H1 (cell line): ENCODE measurements around the gene MYBPC2. TPM values are rescaled to one million over a fixed set of nuclear protein-coding genes. Genes with fewer than 3 reads are reported as not detected.

Experiments
- CTCF ChIA-PET: fragments of 300-600 bp; sonication (Branson Sonifier 250); formaldehyde crosslinking; loops from one replicate; lab custom pipeline; 2021; ENCODE audit not compliant: partially characterized antibody; lab: Charles Lee
- POLR2A ChIA-PET: fragments of 300-600 bp; sonication (Branson Sonifier 250); formaldehyde crosslinking; loops from one replicate; lab custom pipeline; 2021; ENCODE audit warnings: inconsistent platforms; ENCODE audit not compliant: partially characterized antibody; lab: Charles Lee
- DNase-seq, 2 experiments: peaks; one replicate each; pipeline versions ENCODE4 v3.0.0 to v3.0.0-alpha.2; 2010 to 2022; ENCODE audit warnings: low spot score in 2 of 2, low read depth in 1 of 2, mixed read lengths in 1 of 2
- FAIRE-seq: peaks from 2 replicates; lab custom pipeline; 2011; peaks lifted over from hg19 to GRCh38; lab: Jason Lieb, UNC
- H2AFZ ChIP-seq: 2 replicates; pipeline ENCODE4 v1.8.1; 2012; ENCODE audit warnings: low read length, inconsistent platforms
- H2AK5ac ChIP-seq: 2 replicates; pipeline ENCODE4 v1.6.1; 2013; ENCODE audit warnings: low read depth, low read length
- H2BK120ac ChIP-seq: replicated peaks from 2 replicates; pipeline ENCODE3; 2013; ENCODE audit warnings: low read depth, low read length, inconsistent platforms
- H2BK12ac ChIP-seq: 2 replicates; pipeline ENCODE4 v1.6.1; 2013; ENCODE audit warnings: low read depth, low read length
- H2BK15ac ChIP-seq: 2 replicates; pipeline ENCODE4 v1.6.1; 2013; ENCODE audit warnings: low read length
- H2BK20ac ChIP-seq: 2 replicates; pipeline ENCODE4 v1.6.1; 2013; ENCODE audit warnings: low read length
- H2BK5ac ChIP-seq: 2 replicates; pipeline ENCODE4 v1.6.1; 2013; ENCODE audit warnings: low read depth, low read length
- H3K14ac ChIP-seq: 2 replicates; pipeline ENCODE4 v1.6.1; 2013; ENCODE audit warnings: inconsistent platforms; ENCODE audit not compliant: insufficient read length
- H3K18ac ChIP-seq: 2 replicates; pipeline ENCODE4 v1.6.1; 2013; ENCODE audit warnings: low read length; ENCODE audit errors: extremely low read depth
- H3K23ac ChIP-seq: 2 replicates; pipeline ENCODE4 v1.6.1; 2013; ENCODE audit warnings: inconsistent platforms; ENCODE audit not compliant: insufficient read length
- H3K23me2 ChIP-seq: 2 replicates; pipeline ENCODE4 v1.6.1; 2013; ENCODE audit warnings: low read depth, low read length
- H3K27ac ChIP-seq: 2 replicates; pipeline ENCODE4 v1.6.1; 2011; ENCODE audit warnings: low read depth, low read length, inconsistent platforms
- H3K27me3 ChIP-seq, 4 experiments: replicated peaks in 1 of 4; 1 replicate in 1 of 4; 2 replicates in 3 of 4; pipeline versions ENCODE4 v1.6.1 to v1.8.1; 2011 to 2013; ENCODE audit warnings: low read length in 3 of 4, mild to moderate bottlenecking in 3 of 4, inconsistent platforms in 2 of 4, mixed read lengths in 2 of 4, moderate library complexity in 1 of 4; ENCODE audit not compliant: control insufficient read depth in 3 of 4, insufficient read depth in 3 of 4; ENCODE audit errors: extremely low read depth in 1 of 4
- H3K36me3 ChIP-seq, 4 experiments: 2 replicates each; pipeline versions ENCODE4 v1.6.1 to v1.8.1; 2011 to 2013; ENCODE audit warnings: mild to moderate bottlenecking in 4 of 4, low read length in 3 of 4, moderate library complexity in 2 of 4, control low read depth in 1 of 4, inconsistent platforms in 1 of 4; ENCODE audit not compliant: insufficient read depth in 4 of 4, control insufficient read depth in 2 of 4
- H3K4ac ChIP-seq: replicated peaks from 2 replicates; pipeline ENCODE3; 2013; ENCODE audit warnings: low read length, low read depth, mixed read lengths, inconsistent platforms; ENCODE audit not compliant: insufficient read length
- H3K4me1 ChIP-seq, 4 experiments: replicated peaks in 1 of 4; 1 replicate in 1 of 4; 2 replicates in 3 of 4; pipeline versions ENCODE4 v1.6.1 to v1.8.1; 2011 to 2013; ENCODE audit warnings: low read length in 3 of 4, inconsistent platforms in 2 of 4, mixed read lengths in 1 of 4; ENCODE audit not compliant: insufficient read depth in 4 of 4, control insufficient read depth in 3 of 4
- H3K4me2 ChIP-seq, 2 experiments: 2 replicates each; pipeline versions ENCODE4 v1.6.1 to v1.8.1; 2011 to 2013; ENCODE audit warnings: low read depth in 2 of 2, low read length in 2 of 2, control low read depth in 1 of 2, inconsistent platforms in 1 of 2, mild to moderate bottlenecking in 1 of 2; ENCODE audit not compliant: insufficient read depth in 1 of 2
- H3K4me3 ChIP-seq, 4 experiments: fragments of 200-600, 300-600 bp in 1 of 4; sonication (generic), shearing (Covaris generic), sonication (Bioruptor Twin) in 1 of 4; 2 replicates each; pipeline versions ENCODE4 v1.5.1 to v1.8.1; 2011 to 2016; ENCODE audit warnings: low read length in 4 of 4, low read depth in 3 of 4, control low read depth in 2 of 4, inconsistent platforms in 2 of 4, mild to moderate bottlenecking in 2 of 4, mixed read lengths in 1 of 4, moderate library complexity in 1 of 4; ENCODE audit not compliant: insufficient read depth in 2 of 4; ENCODE audit errors: extremely low read depth in 1 of 4
- H3K56ac ChIP-seq: replicated peaks from 2 replicates; pipeline ENCODE3; 2013; ENCODE audit warnings: low read depth, mild to moderate bottlenecking, mixed read lengths, low read length, inconsistent platforms; ENCODE audit not compliant: insufficient read length
- H3K79me1 ChIP-seq: 2 replicates; pipeline ENCODE4 v1.6.1; 2013; ENCODE audit warnings: low read depth, low read length, control low read depth
- H3K79me2 ChIP-seq, 2 experiments: 2 replicates each; pipeline versions ENCODE4 v1.6.1 to v1.8.1; 2012 to 2013; ENCODE audit warnings: low read length in 2 of 2, mild to moderate bottlenecking in 2 of 2, inconsistent platforms in 1 of 2; ENCODE audit not compliant: insufficient read depth in 2 of 2, control insufficient read depth in 1 of 2
- H3K9ac ChIP-seq, 4 experiments: replicated peaks in 1 of 4; 1 replicate in 1 of 4; 2 replicates in 3 of 4; pipeline versions ENCODE4 v1.6.1 to v1.8.1; 2011 to 2013; ENCODE audit warnings: low read depth in 3 of 4, low read length in 3 of 4, control low read depth in 2 of 4, mild to moderate bottlenecking in 2 of 4, moderate library complexity in 2 of 4, inconsistent platforms in 1 of 4; ENCODE audit errors: extremely low read depth in 1 of 4
- H3K9me3 ChIP-seq, 2 experiments: 2 replicates each; pipeline versions ENCODE4 v1.6.1 to v1.8.1; 2012 to 2013; ENCODE audit warnings: mild to moderate bottlenecking in 2 of 2, moderate library complexity in 2 of 2, control low read depth in 1 of 2, inconsistent platforms in 1 of 2, low read depth in 1 of 2, low read length in 1 of 2, mixed read lengths in 1 of 2; ENCODE audit not compliant: insufficient read depth in 2 of 2
- H4K20me1 ChIP-seq, 2 experiments: replicated peaks in 1 of 2; 2 replicates each; pipeline versions ENCODE3 to v1.8.1; 2011 to 2013; ENCODE audit warnings: inconsistent platforms in 2 of 2, low read length in 2 of 2, mild to moderate bottlenecking in 1 of 2; ENCODE audit not compliant: insufficient read depth in 2 of 2, control insufficient read depth in 1 of 2
- H4K5ac ChIP-seq: 2 replicates; pipeline ENCODE4 v1.6.1; 2013; ENCODE audit warnings: low read length, low read depth, mixed read lengths, inconsistent platforms; ENCODE audit not compliant: insufficient read length
- H4K8ac ChIP-seq: 2 replicates; pipeline ENCODE4 v1.8.0; 2013; ENCODE audit warnings: mild to moderate bottlenecking, moderate library complexity, low read length, inconsistent platforms; ENCODE audit not compliant: insufficient read depth; ENCODE audit errors: extremely low read depth
- H4K91ac ChIP-seq: replicated peaks from 2 replicates; pipeline ENCODE3; 2013; ENCODE audit warnings: low read length, mixed read lengths, inconsistent platforms; ENCODE audit not compliant: insufficient read length
- BACH1 ChIP-seq: IDR thresholded peaks from 2 replicates; pipeline ENCODE4 v1.6.1; 2012; ENCODE audit warnings: low read length, improper control_type of control experiment
- GABPA ChIP-seq: IDR thresholded peaks from 2 replicates; pipeline ENCODE4 v1.6.1; 2011; ENCODE audit warnings: mild to moderate bottlenecking, low read length, moderate library complexity, borderline replicate concordance; ENCODE audit not compliant: insufficient read depth
- HDAC2 ChIP-seq, 2 experiments: fragments of 300-600 bp in 1 of 2; sonication (generic) in 1 of 2; IDR thresholded peaks; 2 replicates each; pipeline ENCODE4 v1.6.1; 2011 to 2012; ENCODE audit warnings: low read depth in 2 of 2, low read length in 2 of 2, mild to moderate bottlenecking in 2 of 2, moderate library complexity in 2 of 2, borderline replicate concordance in 1 of 2, inconsistent platforms in 1 of 2
- JUN ChIP-seq: IDR thresholded peaks from 2 replicates; pipeline ENCODE4 v1.6.1; 2011; ENCODE audit warnings: low read depth, mild to moderate bottlenecking, improper control_type of control experiment, low read length
- MAFK ChIP-seq: IDR thresholded peaks from 2 replicates; pipeline ENCODE4 v1.6.1; 2012; ENCODE audit warnings: low read depth, mild to moderate bottlenecking, improper control_type of control experiment, low read length
- SIX5 ChIP-seq: IDR thresholded peaks from 2 replicates; pipeline ENCODE4 v1.6.1; 2011; ENCODE audit warnings: mild to moderate bottlenecking, low read depth, low read length
- WGBS, 2 experiments: shearing (Covaris generic) in 1 of 2; methylation state at CpG; one replicate each; pipeline versions ENCODE4 v1.1.6 to v1.1.7; 2013 to 2015; ENCODE audit warnings: low lambda C conversion rate in 2 of 2, mixed read lengths in 2 of 2, inconsistent platforms in 1 of 2, low coverage in 1 of 2, missing lambda C conversion rate in 1 of 2; ENCODE audit not compliant: insufficient replicate concordance in 2 of 2, insufficient coverage in 1 of 2, insufficient read length in 1 of 2; ENCODE audit errors: extremely low coverage in 1 of 2, missing lambda C conversion rate in 1 of 2; 5-methylcytosine and 5-hydroxymethylcytosine counted together
- polyA plus RNA-seq, 7 experiments: library from polyadenylated mRNA; depleted of rRNA in 3 of 7; stranded (reverse) in 5 of 7; unstranded in 2 of 7; fragments of >200 nt in 5 of 7; fragments of 200-250 nt in 2 of 7; gene quantifications; 1 replicate in 5 of 7; 2 replicates in 1 of 7; 4 replicates in 1 of 7; pipeline versions ENCODE4 v1.2.1 to v1.2.3, GENCODE V29; 2011 to 2013; ENCODE audit warnings: missing spikeins in 2 of 7, mixed read lengths in 2 of 7
- total RNA-seq: library from RNA; stranded (reverse); fragmentation: NEBNext Ultra II Directional; extraction: Animal tissue kit (Norgen Biotek cat#: 25700); gene quantifications from 2 replicates; pipeline ENCODE4 v1.2.1, GENCODE V29; 2021
- TF ChIP-seq, protein P1 (sequence below): IDR thresholded peaks from 2 replicates; pipeline ENCODE4 v1.6.1; 2011; ENCODE audit warnings: low read length, improper control_type of control experiment

The MYBPC2 gene
- total and polyA plus RNA-seq, 2 of the 8 experiments (the other 6 are each of a cell fraction or from before 2014, with no cell fraction given) = 1.8 to 3.1 TPM

DNA sequence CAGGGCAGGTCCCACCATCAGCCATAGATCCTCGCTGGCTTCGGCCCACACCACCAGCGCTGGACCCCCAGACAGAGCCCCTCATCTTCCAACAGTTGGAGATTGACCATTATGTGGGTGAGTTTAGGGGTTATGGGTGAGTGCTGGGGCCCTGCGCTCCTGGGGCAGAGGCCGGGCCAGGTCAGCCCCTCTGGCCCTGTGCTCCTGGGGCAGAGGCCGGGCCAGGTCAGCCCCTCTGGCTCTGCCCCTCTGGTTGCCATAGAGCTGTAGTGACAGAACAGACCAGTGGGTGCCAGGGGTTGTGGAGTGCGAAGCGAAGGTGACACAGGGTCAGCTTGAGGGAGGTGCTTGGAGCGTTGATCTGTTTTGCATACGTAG, 33.3 kb upstream of the MYBPC2 start:
- DNase-seq = no peak
- no peak overlapping the region for H4K5ac ChIP-seq
- TF ChIP-seq, protein P1, sequence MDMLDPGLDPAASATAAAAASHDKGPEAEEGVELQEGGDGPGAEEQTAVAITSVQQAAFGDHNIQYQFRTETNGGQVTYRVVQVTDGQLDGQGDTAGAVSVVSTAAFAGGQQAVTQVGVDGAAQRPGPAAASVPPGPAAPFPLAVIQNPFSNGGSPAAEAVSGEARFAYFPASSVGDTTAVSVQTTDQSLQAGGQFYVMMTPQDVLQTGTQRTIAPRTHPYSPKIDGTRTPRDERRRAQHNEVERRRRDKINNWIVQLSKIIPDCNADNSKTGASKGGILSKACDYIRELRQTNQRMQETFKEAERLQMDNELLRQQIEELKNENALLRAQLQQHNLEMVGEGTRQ = no peak
- TF ChIP-seq SIX5 (no peak), MAFK (no peak), BACH1 (no peak), GABPA (no peak), JUN (no peak), HDAC2 (IDR thresholded peaks at IDR 0.05; ENCODE audit: borderline replicate concordance in 1 of 2, low read depth in 2 of 2, low read length in 2 of 2) (no peak)
- TF ChIP-seq, all 59 proteins: peak for 0
- Histone ChIP-seq H2AFZ (no peak overlapping the region), H3K14ac (no peak overlapping the region), H2BK20ac (no peak overlapping the region), H3K79me2 (peaks cover 0 to 9% of the 10 kb centered on the region in 2 experiments; a peak in 2 of 4 replicates), H3K9ac (no peak overlapping the region), H3K9me3 (no peaks in the 10 kb centered on the region), H4K8ac (no peak overlapping the region), H2BK5ac (no peak overlapping the region), H3K4ac (no peak overlapping the region), H4K20me1 (peaks cover 1 to 3% of the 10 kb centered on the region in 2 experiments), H3K36me3 (peaks cover 6 to 29% (median 17%) of the 10 kb centered on the region in 4 experiments), H4K91ac (no peak overlapping the region), H2AK5ac (no peak overlapping the region), H3K56ac (no peak overlapping the region), H3K23me2 (no peaks in the 10 kb centered on the region), H2BK120ac (no peak overlapping the region), H3K27ac (no peak overlapping the region), H3K4me2 (no peak overlapping the region), H3K18ac (no peak overlapping the region), H3K4me1 (no peaks in the 10 kb centered on the region), H3K23ac (no peak overlapping the region), H3K79me1 (peaks cover 3% of the 10 kb centered on the region; the same call in 1 of the 2 replicates), H3K4me3 (no peak overlapping the region), H2BK12ac (no peak overlapping the region), H2BK15ac (no peak overlapping the region), H3K27me3 (no peaks in the 10 kb centered on the region)
- CTCF ChIA-PET = interaction anchor here (0.9 to 1.7 kb wide), 4 partner anchors 15 to 66 kb away, joined by 3 to 7 read pairs (median 4); partner anchors contain the start of gene POLD1
- POLR2A ChIA-PET = interaction anchor here (0.7 to 1.4 kb wide), 6 partner anchors 10 to 85 kb away, joined by 3 to 5 read pairs (median 3); no protein-coding TSS in a partner anchor
- WGBS, 2 experiments = 94% methylated on average over 10 of the region's 10 CpGs; no CpG with 5 or more reads in 1 of the 2 experiments
- no peak for FAIRE-seq
